GM23248 (cell line): Measurements from ENCODE around the gene CCDC102A. TPM values are rescaled to one million over a fixed set of nuclear protein-coding genes. Genes with fewer than 3 reads are reported as not detected.

ENCODE experiments used
- DNase-seq: peaks from one replicate; pipeline ENCODE4 v3.0.0-alpha.2; 2015
- H2AFZ ChIP-seq: fragments of 200-600 bp; sonication (generic); 2 replicates; pipeline ENCODE4 v1.6.1; 2016; ENCODE audit warnings: antibody characterized with exemption
- H3F3A ChIP-seq: fragments of 200-600 bp; sonication (generic); 2 replicates; pipeline ENCODE4 v1.6.1; 2016; ENCODE audit warnings: mild to moderate bottlenecking, antibody characterized with exemption, mixed run types; ENCODE audit not compliant: insufficient read depth
- H3K27ac ChIP-seq: fragments of 200-600 bp; sonication (generic); 2 replicates; pipeline ENCODE4 v1.5.1; 2016; ENCODE audit warnings: mild to moderate bottlenecking
- H3K27me3 ChIP-seq: fragments of 200-600 bp; sonication (generic); replicated peaks from 2 replicates; pipeline ENCODE4 v1.6.1; 2016; ENCODE audit warnings: mild to moderate bottlenecking; ENCODE audit not compliant: insufficient read depth
- H3K36me3 ChIP-seq: fragments of 200-600 bp; sonication (generic); 2 replicates; pipeline ENCODE4 v1.6.1; 2016; ENCODE audit warnings: low read depth, mild to moderate bottlenecking
- H3K4me1 ChIP-seq: fragments of 200-600 bp; sonication (generic); 2 replicates; pipeline ENCODE4 v1.6.1; 2016; ENCODE audit warnings: mild to moderate bottlenecking; ENCODE audit not compliant: insufficient read depth
- H3K4me2 ChIP-seq: fragments of 200-600 bp; sonication (generic); one replicate; pipeline ENCODE4 v1.6.1; 2016; ENCODE audit warnings: mild to moderate bottlenecking; ENCODE audit not compliant: unreplicated experiment
- H3K4me3 ChIP-seq: fragments of 200-600 bp; sonication (generic); 2 replicates; pipeline ENCODE4 v1.5.1; 2016; ENCODE audit warnings: mild to moderate bottlenecking
- H3K79me2 ChIP-seq: fragments of 200-600 bp; sonication (generic); 2 replicates; pipeline ENCODE4 v1.6.1; 2016; ENCODE audit warnings: mild to moderate bottlenecking; ENCODE audit not compliant: insufficient read depth
- H3K9ac ChIP-seq: fragments of 200-600 bp; sonication (generic); 2 replicates; pipeline ENCODE4 v1.6.1; 2016; ENCODE audit warnings: mild to moderate bottlenecking
- H3K9me2 ChIP-seq: fragments of 200-600 bp; sonication (generic); 2 replicates; pipeline ENCODE4 v1.6.1; 2016; ENCODE audit warnings: mixed run types, mild to moderate bottlenecking, moderate library complexity; ENCODE audit not compliant: insufficient read depth
- H3K9me3 ChIP-seq: fragments of 200-600 bp; sonication (generic); one replicate; pipeline ENCODE4 v1.6.1; 2017; ENCODE audit warnings: low read depth
- H4K20me1 ChIP-seq: fragments of 200-600 bp; sonication (generic); 2 replicates; pipeline ENCODE4 v1.6.0; 2016; ENCODE audit not compliant: insufficient read depth
- EZH2 ChIP-seq: fragments of 200-600 bp; sonication (generic); IDR thresholded peaks from 2 replicates; pipeline ENCODE4 v1.6.1; 2018; ENCODE audit warnings: antibody characterized with exemption, mild to moderate bottlenecking; ENCODE audit not compliant: insufficient read depth, poor library complexity, severe bottlenecking
- EZH2phosphoT487 ChIP-seq: fragments of 200-600 bp; sonication (generic); IDR thresholded peaks from 2 replicates; pipeline ENCODE4 v1.6.1; 2018; ENCODE audit warnings: antibody characterized with exemption, moderate library complexity, mild to moderate bottlenecking, low read depth; ENCODE audit not compliant: insufficient read depth
- WGBS, 2 experiments: methylation state at CpG; one replicate each; pipeline ENCODE4 v1.1.6; 2015 to 2017; ENCODE audit warnings: low lambda C conversion rate in 2 of 2, low coverage in 1 of 2; ENCODE audit errors: missing lambda C conversion rate in 2 of 2; 5-methylcytosine and 5-hydroxymethylcytosine counted together
- in situ Hi-C: fragments of 300-500 bp; cut with MboI; formaldehyde crosslinking; loops from 2 replicates; pipeline ENCODE4 v1.15.0; 2020
- polyA plus RNA-seq: library from polyadenylated mRNA; unstranded; fragments of >200 nt; fragmentation: Nextera tagmentation; extraction: Ambion mirVana; gene quantifications from 2 replicates; pipeline ENCODE4 v1.2.1, GENCODE V29; 2016
- total RNA-seq: library from RNA; depleted of rRNA; stranded (reverse); fragments of >200 nt; shearing (Covaris generic); gene quantifications from 2 replicates; pipeline ENCODE4 v1.2.3, GENCODE V29; 2014

Gene CCDC102A
- total and polyA plus RNA-seq, 2 experiments from 2014 or later = 3.9 to 17.7 TPM

GRCh38 chr16:57563487-57563750, 27.0 kb upstream of the CCDC102A start:
- TF ChIP-seq EZH2 (no peak), EZH2phosphoT487 (no peak)
- H3K9ac ChIP-seq = no peak overlapping the region
- no peak overlapping the region for H2AFZ ChIP-seq
- no peaks in the 10 kb centered on the region for H3K4me1 ChIP-seq
- no peak overlapping the region for H3K4me3 ChIP-seq
- H3F3A ChIP-seq = no peaks in the 10 kb centered on the region
- H3K27me3 ChIP-seq = peaks cover 13% of the 10 kb centered on the region
- 58 to 71% methylated on average over 3 of the region's 3 CpGs for WGBS, 2 experiments
- H3K4me2 ChIP-seq = no peak overlapping the region
- no peaks in the 10 kb centered on the region for H3K9me3 ChIP-seq
- H3K79me2 ChIP-seq = no peaks in the 10 kb centered on the region
- no peaks in the 10 kb centered on the region for H3K36me3 ChIP-seq
- DNase-seq = no peak
- in situ Hi-C loops = no loop called here
- H3K27ac ChIP-seq = no peak overlapping the region
- no peaks in the 10 kb centered on the region for H3K9me2 ChIP-seq
- H4K20me1 ChIP-seq = no peaks in the 10 kb centered on the region

GRCh38 chr16:57562669-57563486, 26.5 kb upstream of the CCDC102A start:
- Histone ChIP-seq H3K36me3 (no peaks in the 10 kb centered on the region), H3F3A (no peaks in the 10 kb centered on the region), H3K79me2 (no peaks in the 10 kb centered on the region), H3K4me1 (no peaks in the 10 kb centered on the region), H3K4me2 (no peak overlapping the region), H3K4me3 (no peak overlapping the region), H3K27me3 (peaks cover 15% of the 10 kb centered on the region), H3K9me3 (no peaks in the 10 kb centered on the region), H3K9ac (no peak overlapping the region), H3K9me2 (no peaks in the 10 kb centered on the region), H4K20me1 (no peaks in the 10 kb centered on the region), H3K27ac (no peak overlapping the region), H2AFZ (no peak overlapping the region)
- 56 to 59% methylated on average over 8 of the region's 8 CpGs for WGBS, 2 experiments
- no peak for TF ChIP-seq EZH2phosphoT487
- TF ChIP-seq EZH2 = no peak
- in situ Hi-C loops = no loop called here
- no peak for DNase-seq

GRCh38 chr16:57562066-57562465, 25.7 kb upstream of the CCDC102A start:
- H2AFZ ChIP-seq = no peak overlapping the region
- no peak overlapping the region for H3K9ac ChIP-seq
- in situ Hi-C loops = no loop called here
- H3K27ac ChIP-seq = no peak overlapping the region
- TF ChIP-seq EZH2 (no peak), EZH2phosphoT487 (no peak)
- H3K79me2 ChIP-seq = no peaks in the 10 kb centered on the region
- no peaks in the 10 kb centered on the region for H4K20me1 ChIP-seq
- H3F3A ChIP-seq = no peaks in the 10 kb centered on the region
- no peaks in the 10 kb centered on the region for H3K9me2 ChIP-seq
- no peaks in the 10 kb centered on the region for H3K9me3 ChIP-seq
- 72 to 73% methylated on average over 4 of the region's 4 CpGs for WGBS, 2 experiments
- H3K27me3 ChIP-seq = peaks cover 22% of the 10 kb centered on the region
- DNase-seq = no peak
- H3K36me3 ChIP-seq = no peaks in the 10 kb centered on the region
- no peaks in the 10 kb centered on the region for H3K4me1 ChIP-seq
- H3K4me3 ChIP-seq = no peak overlapping the region
- no peak overlapping the region for H3K4me2 ChIP-seq

DNA sequence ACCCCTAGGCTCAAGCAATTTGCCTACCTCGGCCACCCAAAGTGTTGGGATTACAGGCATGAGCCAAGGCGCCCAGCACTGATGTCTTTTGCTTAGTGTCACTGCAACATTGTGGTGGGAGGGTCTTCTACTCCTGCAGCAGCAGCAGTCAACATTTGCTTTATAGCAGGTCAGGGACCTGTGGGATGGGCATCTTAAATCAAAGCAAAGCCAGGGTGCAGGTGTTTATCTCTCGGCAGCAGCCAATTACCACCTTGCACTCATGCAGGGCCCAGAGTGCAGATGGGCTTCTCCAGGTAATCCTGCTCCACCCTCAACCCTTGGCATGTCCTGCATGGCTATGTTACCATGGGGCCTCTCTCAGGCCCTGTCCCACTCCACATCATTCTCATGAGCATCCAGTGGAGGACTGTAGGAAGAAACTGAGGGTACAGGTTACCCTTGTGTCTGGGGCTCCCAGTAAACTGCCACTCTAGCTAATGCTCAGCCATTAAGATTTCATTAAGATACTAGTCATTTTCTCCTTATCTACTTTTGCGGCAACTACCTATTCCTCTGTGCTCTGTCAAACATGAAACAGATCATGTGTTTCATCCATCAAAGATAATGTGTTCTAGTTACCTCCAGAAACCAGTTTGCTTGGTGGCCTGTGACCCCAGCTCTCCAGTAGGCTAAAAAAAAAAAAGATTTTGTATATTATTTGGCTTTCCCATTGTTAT, 22.9 kb upstream of the CCDC102A start:
- TF ChIP-seq EZH2 (no peak), EZH2phosphoT487 (no peak)
- Histone ChIP-seq H3K79me2 (no peaks in the 10 kb centered on the region), H4K20me1 (no peaks in the 10 kb centered on the region), H3K4me2 (no peak overlapping the region), H3K4me3 (no peak overlapping the region), H3K27ac (no peak overlapping the region), H3K4me1 (no peaks in the 10 kb centered on the region), H3K27me3 (peaks cover 25% of the 10 kb centered on the region), H3K9ac (no peak overlapping the region), H3K36me3 (no peaks in the 10 kb centered on the region), H3K9me3 (no peaks in the 10 kb centered on the region), H3F3A (no peaks in the 10 kb centered on the region), H2AFZ (no peak overlapping the region), H3K9me2 (no peaks in the 10 kb centered on the region)
- WGBS, 2 experiments = 40 to 52% methylated on average over 4 of the region's 4 CpGs
- DNase-seq = no peak
- in situ Hi-C loops = no loop called here
